ENCODE data around the gene ZFAND6.

- TF ChIP-seq MAX (IDR thresholded peaks at IDR 0.05) (no peak), TAF1 (IDR thresholded peaks at IDR 0.05; ENCODE audit: low read depth) (no peak), ZBTB7A (IDR thresholded peaks at IDR 0.05; ENCODE audit: low read depth) (no peak), YY1 (IDR thresholded peaks at IDR 0.05; ENCODE audit: low read depth) (no peak), CREB1 (IDR thresholded peaks at IDR 0.05; ENCODE audit: low read depth) (no peak), NFIC (IDR thresholded peaks at IDR 0.05) (no peak), REST (IDR thresholded peaks at IDR 0.05; ENCODE audit: low read depth) (no peak), EP300 (IDR thresholded peaks at IDR 0.05; ENCODE audit: borderline replicate concordance) (no peak), FOXM1 (IDR thresholded peaks at IDR 0.05; ENCODE audit: borderline replicate concordance, low read depth) (no peak), EGR1 (IDR thresholded peaks at IDR 0.05) (no peak), USF1 (IDR thresholded peaks at IDR 0.05) (no peak)
These were observed 40.8 kb downstream of the ZFAND6 start for GRCh38 chr15:80100247-80100646.
